ENCODE results near the gene FN1. TPM values are rescaled to one million over a fixed set of nuclear protein-coding genes. Genes with fewer than 3 reads are reported as not detected.

The FN1 gene
- total RNA-seq, 1 experiment from 2014 or later = 102 TPM

- TF ChIP-seq SP1 (CRISPR knock-in tag; conservative IDR thresholded peaks at IDR 0.05) = no peak
- no peak for TF ChIP-seq SMAD4 (CRISPR knock-in tag; IDR thresholded peaks at IDR 0.05)
- TF ChIP-seq, protein P1, sequence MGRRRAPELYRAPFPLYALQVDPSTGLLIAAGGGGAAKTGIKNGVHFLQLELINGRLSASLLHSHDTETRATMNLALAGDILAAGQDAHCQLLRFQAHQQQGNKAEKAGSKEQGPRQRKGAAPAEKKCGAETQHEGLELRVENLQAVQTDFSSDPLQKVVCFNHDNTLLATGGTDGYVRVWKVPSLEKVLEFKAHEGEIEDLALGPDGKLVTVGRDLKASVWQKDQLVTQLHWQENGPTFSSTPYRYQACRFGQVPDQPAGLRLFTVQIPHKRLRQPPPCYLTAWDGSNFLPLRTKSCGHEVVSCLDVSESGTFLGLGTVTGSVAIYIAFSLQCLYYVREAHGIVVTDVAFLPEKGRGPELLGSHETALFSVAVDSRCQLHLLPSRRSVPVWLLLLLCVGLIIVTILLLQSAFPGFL (CRISPR knock-in tag; IDR thresholded peaks at IDR 0.05; ENCODE audit: borderline replicate concordance) = no peak
- no peak for TF ChIP-seq ZNF232 (CRISPR knock-in tag; IDR thresholded peaks at IDR 0.05)
- no peak for TF ChIP-seq MAX (CRISPR knock-in tag; IDR thresholded peaks at IDR 0.05)
- no peak for TF ChIP-seq IRF2 (CRISPR knock-in tag; IDR thresholded peaks at IDR 0.05; ENCODE audit: borderline replicate concordance, low read depth)
- TF ChIP-seq E2F5 (CRISPR knock-in tag; IDR thresholded peaks at IDR 0.05) = no peak
- no peak for TF ChIP-seq MXD4 (CRISPR knock-in tag; IDR thresholded peaks at IDR 0.05; ENCODE audit: borderline replicate concordance)
- TF ChIP-seq ZNF671 (CRISPR knock-in tag; IDR thresholded peaks at IDR 0.05) = no peak
- TF ChIP-seq ZNF263 (CRISPR knock-in tag; IDR thresholded peaks at IDR 0.05; ENCODE audit: low read depth) = no peak
- TF ChIP-seq, protein P2, sequence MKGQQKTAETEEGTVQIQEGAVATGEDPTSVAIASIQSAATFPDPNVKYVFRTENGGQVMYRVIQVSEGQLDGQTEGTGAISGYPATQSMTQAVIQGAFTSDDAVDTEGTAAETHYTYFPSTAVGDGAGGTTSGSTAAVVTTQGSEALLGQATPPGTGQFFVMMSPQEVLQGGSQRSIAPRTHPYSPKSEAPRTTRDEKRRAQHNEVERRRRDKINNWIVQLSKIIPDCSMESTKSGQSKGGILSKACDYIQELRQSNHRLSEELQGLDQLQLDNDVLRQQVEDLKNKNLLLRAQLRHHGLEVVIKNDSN (CRISPR knock-in tag; IDR thresholded peaks at IDR 0.05) = no peak
- no peak for TF ChIP-seq FOXP1 (CRISPR knock-in tag; IDR thresholded peaks at IDR 0.05; ENCODE audit: borderline replicate concordance)
- no peak for TF ChIP-seq TEAD1 (CRISPR knock-in tag; IDR thresholded peaks at IDR 0.05)
- TF ChIP-seq, protein P3, sequence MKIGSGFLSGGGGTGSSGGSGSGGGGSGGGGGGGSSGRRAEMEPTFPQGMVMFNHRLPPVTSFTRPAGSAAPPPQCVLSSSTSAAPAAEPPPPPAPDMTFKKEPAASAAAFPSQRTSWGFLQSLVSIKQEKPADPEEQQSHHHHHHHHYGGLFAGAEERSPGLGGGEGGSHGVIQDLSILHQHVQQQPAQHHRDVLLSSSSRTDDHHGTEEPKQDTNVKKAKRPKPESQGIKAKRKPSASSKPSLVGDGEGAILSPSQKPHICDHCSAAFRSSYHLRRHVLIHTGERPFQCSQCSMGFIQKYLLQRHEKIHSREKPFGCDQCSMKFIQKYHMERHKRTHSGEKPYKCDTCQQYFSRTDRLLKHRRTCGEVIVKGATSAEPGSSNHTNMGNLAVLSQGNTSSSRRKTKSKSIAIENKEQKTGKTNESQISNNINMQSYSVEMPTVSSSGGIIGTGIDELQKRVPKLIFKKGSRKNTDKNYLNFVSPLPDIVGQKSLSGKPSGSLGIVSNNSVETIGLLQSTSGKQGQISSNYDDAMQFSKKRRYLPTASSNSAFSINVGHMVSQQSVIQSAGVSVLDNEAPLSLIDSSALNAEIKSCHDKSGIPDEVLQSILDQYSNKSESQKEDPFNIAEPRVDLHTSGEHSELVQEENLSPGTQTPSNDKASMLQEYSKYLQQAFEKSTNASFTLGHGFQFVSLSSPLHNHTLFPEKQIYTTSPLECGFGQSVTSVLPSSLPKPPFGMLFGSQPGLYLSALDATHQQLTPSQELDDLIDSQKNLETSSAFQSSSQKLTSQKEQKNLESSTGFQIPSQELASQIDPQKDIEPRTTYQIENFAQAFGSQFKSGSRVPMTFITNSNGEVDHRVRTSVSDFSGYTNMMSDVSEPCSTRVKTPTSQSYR (CRISPR knock-in tag; IDR thresholded peaks at IDR 0.05) = no peak
- no peak for TF ChIP-seq FOXJ3 (CRISPR knock-in tag; IDR thresholded peaks at IDR 0.05; ENCODE audit: borderline replicate concordance)
- TF ChIP-seq ZBTB21 (CRISPR knock-in tag; IDR thresholded peaks at IDR 0.05; ENCODE audit: borderline replicate concordance) = no peak
- no peak for TF ChIP-seq ZNF532 (CRISPR knock-in tag; IDR thresholded peaks at IDR 0.05; ENCODE audit: borderline replicate concordance)
- TF ChIP-seq ARID4B (CRISPR knock-in tag; IDR thresholded peaks at IDR 0.05; ENCODE audit: borderline replicate concordance) = no peak
- no peak for TF ChIP-seq ZNF121 (CRISPR knock-in tag; IDR thresholded peaks at IDR 0.05)
- Mint-ChIP-seq H3K36me3 (peaks cover 70% of the 10 kb centered on the region), H3K9me3 (no peaks in the 10 kb centered on the region; the same call in 1 of the 2 replicates), H3K27me3 (ENCODE audit: low read depth) (no peaks in the 10 kb centered on the region), H3K27ac (no peak overlapping the region), H3K4me3 (no peak overlapping the region), H3K4me1 (peaks cover 27% of the 10 kb centered on the region)
- DNase-seq (ENCODE audit: low spot score) (no peak), ATAC-seq (no peak)
- ChIA-PET POLR2A (no interaction called here), CTCF (no interaction called here)
Measured at GRCh38 chr2:215394102-215394805, 41.6 kb downstream of the FN1 start.

Measured in WTC11 (cell line).